ENCODE results near the gene HCN2.

The HCN2 gene

GRCh38 chr19:572140-572742 is 17.4 kb upstream of the HCN2 start, which contains the start of gene BSG (continued):
- TF ChIP-seq ZNF26 (tag by site-specific recombination; IDR thresholded peaks at IDR 0.05): no peak

GRCh38 chr19:572743-573518 is 16.8 kb upstream of the HCN2 start:
- peaks cover 0 to 18% of the 10 kb centered on the region in 2 experiments; a peak in 2 of 3 replicates for H3K36me3 ChIP-seq (ENCODE audit: control insufficient read depth in 2 of 2, insufficient read depth in 1 of 2, low read length in 2 of 2)
- ChIA-PET CTCF (interaction anchor here (0.5 to 0.9 kb wide), 2 partner anchors 62 to 211 kb away, joined by 3 to 4 read pairs; no protein-coding TSS in a partner anchor), POLR2A (interaction anchor here (0.9 to 2.2 kb wide), 3 partner anchors 17 to 43 kb away, joined by 3 to 17 read pairs (median 4); partner anchors contain the start of gene CDC34)
- no peaks in the 10 kb centered on the region for H3K9me3 ChIP-seq (ENCODE audit: control insufficient read depth, insufficient read depth, low read depth, low read length)
- peak overlapping the region; percentile 91 for H3K27ac ChIP-seq (ENCODE audit: extremely low read depth, low read depth, low read length)
- H3K4me1 ChIP-seq (ENCODE audit: control insufficient read depth, insufficient read depth, low read length): peaks cover 7% of the 10 kb centered on the region
- peak overlapping the region; percentile 92 for H3K4me3 ChIP-seq (ENCODE audit: low read depth, low read length)
- no peak for TF ChIP-seq TSHZ1 (tag by site-specific recombination; IDR thresholded peaks at IDR 0.05; ENCODE audit: borderline replicate concordance)
- TF ChIP-seq ZNF701 (tag by site-specific recombination; IDR thresholded peaks at IDR 0.05): no peak
- peak; percentile 69 for TF ChIP-seq ZNF335 (tag by site-specific recombination; conservative IDR thresholded peaks at IDR 0.05)
- no peak for TF ChIP-seq ZNF221 (tag by site-specific recombination; IDR thresholded peaks at IDR 0.05; ENCODE audit: borderline replicate concordance)
- TF ChIP-seq, protein P1, sequence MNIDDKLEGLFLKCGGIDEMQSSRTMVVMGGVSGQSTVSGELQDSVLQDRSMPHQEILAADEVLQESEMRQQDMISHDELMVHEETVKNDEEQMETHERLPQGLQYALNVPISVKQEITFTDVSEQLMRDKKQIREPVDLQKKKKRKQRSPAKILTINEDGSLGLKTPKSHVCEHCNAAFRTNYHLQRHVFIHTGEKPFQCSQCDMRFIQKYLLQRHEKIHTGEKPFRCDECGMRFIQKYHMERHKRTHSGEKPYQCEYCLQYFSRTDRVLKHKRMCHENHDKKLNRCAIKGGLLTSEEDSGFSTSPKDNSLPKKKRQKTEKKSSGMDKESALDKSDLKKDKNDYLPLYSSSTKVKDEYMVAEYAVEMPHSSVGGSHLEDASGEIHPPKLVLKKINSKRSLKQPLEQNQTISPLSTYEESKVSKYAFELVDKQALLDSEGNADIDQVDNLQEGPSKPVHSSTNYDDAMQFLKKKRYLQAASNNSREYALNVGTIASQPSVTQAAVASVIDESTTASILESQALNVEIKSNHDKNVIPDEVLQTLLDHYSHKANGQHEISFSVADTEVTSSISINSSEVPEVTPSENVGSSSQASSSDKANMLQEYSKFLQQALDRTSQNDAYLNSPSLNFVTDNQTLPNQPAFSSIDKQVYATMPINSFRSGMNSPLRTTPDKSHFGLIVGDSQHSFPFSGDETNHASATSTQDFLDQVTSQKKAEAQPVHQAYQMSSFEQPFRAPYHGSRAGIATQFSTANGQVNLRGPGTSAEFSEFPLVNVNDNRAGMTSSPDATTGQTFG (tag by site-specific recombination; IDR thresholded peaks at IDR 0.05; ENCODE audit: borderline replicate concordance): no peak
- 0 out of 2 replicates have a peak, but pooled peaks have one; percentile 21 for TF ChIP-seq ZXDB (tag by site-specific recombination; IDR thresholded peaks at IDR 0.05)
- TF ChIP-seq, protein P2, sequence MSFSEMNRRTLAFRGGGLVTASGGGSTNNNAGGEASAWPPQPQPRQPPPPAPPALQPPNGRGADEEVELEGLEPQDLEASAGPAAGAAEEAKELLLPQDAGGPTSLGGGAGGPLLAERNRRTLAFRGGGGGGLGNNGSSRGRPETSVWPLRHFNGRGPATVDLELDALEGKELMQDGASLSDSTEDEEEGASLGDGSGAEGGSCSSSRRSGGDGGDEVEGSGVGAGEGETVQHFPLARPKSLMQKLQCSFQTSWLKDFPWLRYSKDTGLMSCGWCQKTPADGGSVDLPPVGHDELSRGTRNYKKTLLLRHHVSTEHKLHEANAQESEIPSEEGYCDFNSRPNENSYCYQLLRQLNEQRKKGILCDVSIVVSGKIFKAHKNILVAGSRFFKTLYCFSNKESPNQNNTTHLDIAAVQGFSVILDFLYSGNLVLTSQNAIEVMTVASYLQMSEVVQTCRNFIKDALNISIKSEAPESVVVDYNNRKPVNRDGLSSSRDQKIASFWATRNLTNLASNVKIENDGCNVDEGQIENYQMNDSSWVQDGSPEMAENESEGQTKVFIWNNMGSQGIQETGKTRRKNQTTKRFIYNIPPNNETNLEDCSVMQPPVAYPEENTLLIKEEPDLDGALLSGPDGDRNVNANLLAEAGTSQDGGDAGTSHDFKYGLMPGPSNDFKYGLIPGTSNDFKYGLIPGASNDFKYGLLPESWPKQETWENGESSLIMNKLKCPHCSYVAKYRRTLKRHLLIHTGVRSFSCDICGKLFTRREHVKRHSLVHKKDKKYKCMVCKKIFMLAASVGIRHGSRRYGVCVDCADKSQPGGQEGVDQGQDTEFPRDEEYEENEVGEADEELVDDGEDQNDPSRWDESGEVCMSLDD (tag by site-specific recombination; IDR thresholded peaks at IDR 0.05): peak; percentile 34
- TF ChIP-seq ZNF202 (tag by site-specific recombination; IDR thresholded peaks at IDR 0.05; ENCODE audit: borderline replicate concordance): no peak
- TF ChIP-seq ZNF449 (tag by site-specific recombination; IDR thresholded peaks at IDR 0.05): no peak
- peak; percentile 55 for TF ChIP-seq EGR2 (tag by site-specific recombination; IDR thresholded peaks at IDR 0.05; ENCODE audit: low read depth)
- no peak for TF ChIP-seq ZNF133 (tag by site-specific recombination; IDR thresholded peaks at IDR 0.05)
- TF ChIP-seq IKZF3 (tag by site-specific recombination; IDR thresholded peaks at IDR 0.05): peak; percentile 58; the same call in 1 of the 2 replicates
- no peak for TF ChIP-seq ZNF658 (tag by site-specific recombination; IDR thresholded peaks at IDR 0.05)
- no peak for TF ChIP-seq ZNF426 (tag by site-specific recombination; IDR thresholded peaks at IDR 0.05)
- TF ChIP-seq ZNF155 (tag by site-specific recombination; IDR thresholded peaks at IDR 0.05): no peak
- no peak for TF ChIP-seq ZNF280D (tag by site-specific recombination; IDR thresholded peaks at IDR 0.05)
- no peak for TF ChIP-seq ZNF324 (tag by site-specific recombination; IDR thresholded peaks at IDR 0.05)
